Measurements from ENCODE around the gene SLC25A21. TPM values are rescaled to one million over a fixed set of nuclear protein-coding genes. Genes with fewer than 3 reads are reported as not detected.

Gene SLC25A21
- total and polyA plus RNA-seq, 10 of the 15 experiments (the other 5 are each of a cell fraction or from before 2014, with no cell fraction given): 0.06 to 0.72 (median 0.17) TPM; not detected in 3

DNA sequence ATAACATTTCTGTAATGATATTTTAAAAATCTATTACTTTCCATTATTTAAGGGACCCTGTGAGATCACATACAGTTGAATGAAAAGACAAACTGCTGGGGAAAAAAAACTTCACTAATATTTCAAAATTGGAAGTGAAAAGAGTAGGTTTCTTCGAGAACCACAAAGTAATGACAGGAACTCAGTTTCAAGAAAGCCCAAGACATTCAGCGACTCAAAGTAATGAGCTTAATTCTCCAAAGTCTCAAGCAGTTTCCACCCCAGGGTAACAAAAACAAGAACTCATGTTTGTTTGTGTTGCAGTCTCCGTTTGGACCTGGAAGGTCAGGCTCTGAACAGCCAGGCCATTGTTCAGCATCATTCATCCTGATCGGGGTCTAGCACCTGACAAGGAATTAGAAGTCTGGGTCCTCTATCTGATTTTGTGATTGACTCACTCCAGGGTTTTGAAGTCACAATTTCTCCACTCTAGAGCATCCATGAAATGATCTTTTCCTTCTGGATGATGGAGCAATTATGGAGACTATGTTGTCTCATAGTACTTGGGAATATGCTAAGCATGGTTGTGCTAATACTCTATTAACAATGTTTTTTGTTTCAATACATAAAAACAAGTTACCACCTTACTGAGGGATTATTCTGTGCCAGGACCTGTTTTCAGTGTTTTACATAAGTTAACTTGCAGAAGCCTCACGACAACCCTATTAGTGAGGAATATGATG lies 126.9 kb downstream of the SLC25A21 start:
- ChIA-PET RAD21 (ENCODE audit: unreplicated experiment) (no interaction called here), POLR2A (no interaction called here)
- in situ Hi-C loops (cut with MboI): no loop called here
- TF ChIP-seq FOXM1 (IDR thresholded peaks at IDR 0.05; ENCODE audit: low read depth, low read length) (no peak), RFX5 (IDR thresholded peaks at IDR 0.05; ENCODE audit: low read depth, low read length) (no peak), TBL1XR1 (IDR thresholded peaks at IDR 0.05; ENCODE audit: low read depth, low read length) (no peak), CREM (IDR thresholded peaks at IDR 0.05; ENCODE audit: low read depth) (no peak), SMC3 (IDR thresholded peaks at IDR 0.05; ENCODE audit: borderline replicate concordance, low read length) (no peak), LARP7 (IDR thresholded peaks at IDR 0.05) (no peak), TCF3 (IDR thresholded peaks at IDR 0.05; ENCODE audit: borderline replicate concordance, insufficient read depth, low read depth, low read length) (no peak), RBBP5 (conservative IDR thresholded peaks at IDR 0.05) (no peak), SMAD1 (IDR thresholded peaks at IDR 0.05; ENCODE audit: low read depth, partially characterized antibody) (no peak), CREB1 (IDR thresholded peaks at IDR 0.05; ENCODE audit: low read depth) (no peak), BACH1 (IDR thresholded peaks at IDR 0.05; ENCODE audit: borderline replicate concordance) (no peak)
- TF ChIP-seq, protein P1, sequence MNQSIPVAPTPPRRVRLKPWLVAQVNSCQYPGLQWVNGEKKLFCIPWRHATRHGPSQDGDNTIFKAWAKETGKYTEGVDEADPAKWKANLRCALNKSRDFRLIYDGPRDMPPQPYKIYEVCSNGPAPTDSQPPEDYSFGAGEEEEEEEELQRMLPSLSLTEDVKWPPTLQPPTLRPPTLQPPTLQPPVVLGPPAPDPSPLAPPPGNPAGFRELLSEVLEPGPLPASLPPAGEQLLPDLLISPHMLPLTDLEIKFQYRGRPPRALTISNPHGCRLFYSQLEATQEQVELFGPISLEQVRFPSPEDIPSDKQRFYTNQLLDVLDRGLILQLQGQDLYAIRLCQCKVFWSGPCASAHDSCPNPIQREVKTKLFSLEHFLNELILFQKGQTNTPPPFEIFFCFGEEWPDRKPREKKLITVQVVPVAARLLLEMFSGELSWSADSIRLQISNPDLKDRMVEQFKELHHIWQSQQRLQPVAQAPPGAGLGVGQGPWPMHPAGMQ (IDR thresholded peaks at IDR 0.05; ENCODE audit: borderline replicate concordance): no peak
- TF ChIP-seq, protein P2, sequence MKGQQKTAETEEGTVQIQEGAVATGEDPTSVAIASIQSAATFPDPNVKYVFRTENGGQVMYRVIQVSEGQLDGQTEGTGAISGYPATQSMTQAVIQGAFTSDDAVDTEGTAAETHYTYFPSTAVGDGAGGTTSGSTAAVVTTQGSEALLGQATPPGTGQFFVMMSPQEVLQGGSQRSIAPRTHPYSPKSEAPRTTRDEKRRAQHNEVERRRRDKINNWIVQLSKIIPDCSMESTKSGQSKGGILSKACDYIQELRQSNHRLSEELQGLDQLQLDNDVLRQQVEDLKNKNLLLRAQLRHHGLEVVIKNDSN (IDR thresholded peaks at IDR 0.05; ENCODE audit: borderline replicate concordance, extremely low read length, insufficient read depth, low read depth, low read length): no peak
- TF ChIP-seq, protein P3, sequence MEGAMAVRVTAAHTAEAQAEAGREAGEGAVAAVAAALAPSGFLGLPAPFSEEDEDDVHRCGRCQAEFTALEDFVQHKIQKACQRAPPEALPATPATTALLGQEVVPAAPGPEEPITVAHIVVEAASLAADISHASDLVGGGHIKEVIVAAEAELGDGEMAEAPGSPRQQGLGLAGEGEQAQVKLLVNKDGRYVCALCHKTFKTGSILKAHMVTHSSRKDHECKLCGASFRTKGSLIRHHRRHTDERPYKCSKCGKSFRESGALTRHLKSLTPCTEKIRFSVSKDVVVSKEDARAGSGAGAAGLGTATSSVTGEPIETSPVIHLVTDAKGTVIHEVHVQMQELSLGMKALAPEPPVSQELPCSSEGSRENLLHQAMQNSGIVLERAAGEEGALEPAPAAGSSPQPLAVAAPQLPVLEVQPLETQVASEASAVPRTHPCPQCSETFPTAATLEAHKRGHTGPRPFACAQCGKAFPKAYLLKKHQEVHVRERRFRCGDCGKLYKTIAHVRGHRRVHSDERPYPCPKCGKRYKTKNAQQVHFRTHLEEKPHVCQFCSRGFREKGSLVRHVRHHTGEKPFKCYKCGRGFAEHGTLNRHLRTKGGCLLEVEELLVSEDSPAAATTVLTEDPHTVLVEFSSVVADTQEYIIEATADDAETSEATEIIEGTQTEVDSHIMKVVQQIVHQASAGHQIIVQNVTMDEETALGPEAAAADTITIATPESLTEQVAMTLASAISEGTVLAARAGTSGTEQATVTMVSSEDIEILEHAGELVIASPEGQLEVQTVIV (IDR thresholded peaks at IDR 0.05; ENCODE audit: borderline replicate concordance, partially characterized antibody): no peak
- TF ChIP-seq, protein P4, sequence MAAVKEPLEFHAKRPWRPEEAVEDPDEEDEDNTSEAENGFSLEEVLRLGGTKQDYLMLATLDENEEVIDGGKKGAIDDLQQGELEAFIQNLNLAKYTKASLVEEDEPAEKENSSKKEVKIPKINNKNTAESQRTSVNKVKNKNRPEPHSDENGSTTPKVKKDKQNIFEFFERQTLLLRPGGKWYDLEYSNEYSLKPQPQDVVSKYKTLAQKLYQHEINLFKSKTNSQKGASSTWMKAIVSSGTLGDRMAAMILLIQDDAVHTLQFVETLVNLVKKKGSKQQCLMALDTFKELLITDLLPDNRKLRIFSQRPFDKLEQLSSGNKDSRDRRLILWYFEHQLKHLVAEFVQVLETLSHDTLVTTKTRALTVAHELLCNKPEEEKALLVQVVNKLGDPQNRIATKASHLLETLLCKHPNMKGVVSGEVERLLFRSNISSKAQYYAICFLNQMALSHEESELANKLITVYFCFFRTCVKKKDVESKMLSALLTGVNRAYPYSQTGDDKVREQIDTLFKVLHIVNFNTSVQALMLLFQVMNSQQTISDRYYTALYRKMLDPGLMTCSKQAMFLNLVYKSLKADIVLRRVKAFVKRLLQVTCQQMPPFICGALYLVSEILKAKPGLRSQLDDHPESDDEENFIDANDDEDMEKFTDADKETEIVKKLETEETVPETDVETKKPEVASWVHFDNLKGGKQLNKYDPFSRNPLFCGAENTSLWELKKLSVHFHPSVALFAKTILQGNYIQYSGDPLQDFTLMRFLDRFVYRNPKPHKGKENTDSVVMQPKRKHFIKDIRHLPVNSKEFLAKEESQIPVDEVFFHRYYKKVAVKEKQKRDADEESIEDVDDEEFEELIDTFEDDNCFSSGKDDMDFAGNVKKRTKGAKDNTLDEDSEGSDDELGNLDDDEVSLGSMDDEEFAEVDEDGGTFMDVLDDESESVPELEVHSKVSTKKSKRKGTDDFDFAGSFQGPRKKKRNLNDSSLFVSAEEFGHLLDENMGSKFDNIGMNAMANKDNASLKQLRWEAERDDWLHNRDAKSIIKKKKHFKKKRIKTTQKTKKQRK (IDR thresholded peaks at IDR 0.05; ENCODE audit: low read depth, low read length): no peak

More for the DNA sequence above, 126.9 kb downstream of the SLC25A21 start:
- no peak overlapping the region for H3K27ac ChIP-seq (ENCODE audit: control insufficient read depth, insufficient read depth)
- no peaks in the 10 kb centered on the region for H4K20me1 ChIP-seq (ENCODE audit: control insufficient read depth, insufficient read depth)
- WGBS (ENCODE audit: insufficient coverage, insufficient replicate concordance, low lambda C conversion rate, missing lambda C conversion rate): 3% methylated on average over 5 of the region's 5 CpGs
- intact Hi-C loops (cut with micrococcal nuclease; ENCODE audit: unreplicated experiment): no loop called here
- FAIRE-seq: no peak
- no peaks in the 10 kb centered on the region for H3K4me1 ChIP-seq (ENCODE audit: control insufficient read depth, insufficient read depth, low read length)
- no peak for ATAC-seq
- no peak overlapping the region for H2AFZ ChIP-seq (ENCODE audit: control insufficient read depth, low read depth, low read length)
- SMC1A ChIA-PET (ENCODE audit: uncharacterized antibody, unreplicated experiment): no interaction called here
- H3K79me2 ChIP-seq (ENCODE audit: control insufficient read depth, insufficient read depth, low read length): no peaks in the 10 kb centered on the region
- CTCF ChIA-PET: no interaction called here
- H3K4me2 ChIP-seq (ENCODE audit: control insufficient read depth, insufficient read depth): no peak overlapping the region
- H3K9me3 ChIP-seq (replicated peaks; ENCODE audit: control insufficient read depth, insufficient read depth, low read length): no peaks in the 10 kb centered on the region; the same call in 2 of the 3 replicates
- no peak overlapping the region for H3K4me3 ChIP-seq
- BruUV-seq (replicated peaks): no TSS peak
- no peaks in the 10 kb centered on the region for H3K36me3 ChIP-seq (ENCODE audit: control insufficient read depth in 2 of 2, insufficient read depth in 2 of 2, low read length in 1 of 2)
- no peak overlapping the region for H3K9ac ChIP-seq (ENCODE audit: control insufficient read depth, insufficient read depth, low read length)
- H3K27me3 ChIP-seq (replicated peaks in 1 of 2; ENCODE audit: control insufficient read depth in 2 of 2, insufficient read depth in 2 of 2, low read length in 1 of 2): no peaks in the 10 kb centered on the region
- DNase-seq (ENCODE audit: low read depth, low spot score): no peak

All from GM12878 (cell line).